HG03378 (cell line): Measurements from ENCODE around the gene BPIFA3.
"Not testable (repeated sequence)": the region's sequence is repeated elsewhere in the genome, so short reads cannot be mapped to it uniquely, and the experiment has no call there.

Experiments used
- ATAC-seq: cut with Tn5 transposase; IDR thresholded peaks from one replicate; pipeline ENCODE4 v1.9.1; 2021; ENCODE audit warnings: mild to moderate bottlenecking, moderate library complexity; ENCODE audit not compliant: unreplicated experiment

Gene BPIFA3

GRCh38 chr20:33217052-33217451 lies at the start of gene BPIFA3:
Gene BPIFA3 (plus strand): TSS chr20:33217352. CDS start chr20:33217537, 185 bp downstream.
- ATAC-seq = no peak

- no peak for ATAC-seq
Measured at GRCh38 chr20:33167859-33168258, 49.3 kb upstream of the BPIFA3 start, which contains the start of gene BPIFA2. Gene BPIFA2 (plus strand): TSS chr20:33168159. CDS start chr20:33169146, 987 bp downstream.

GRCh38 chr20:33169176-33169794 lies 47.9 kb upstream of the BPIFA3 start:
- ATAC-seq = no peak

GRCh38 chr20:33172781-33173180 lies 44.4 kb upstream of the BPIFA3 start:
- no peak for ATAC-seq

GRCh38 chr20:33175123-33175522 lies 42.0 kb upstream of the BPIFA3 start:
- ATAC-seq = no peak

GRCh38 chr20:33176101-33176500 lies 41.1 kb upstream of the BPIFA3 start:
- no peak for ATAC-seq

GRCh38 chr20:33177866-33178265 lies 39.3 kb upstream of the BPIFA3 start:
- ATAC-seq = no peak

GRCh38 chr20:33178726-33179125 lies 38.4 kb upstream of the BPIFA3 start:
- no peak for ATAC-seq

GRCh38 chr20:33180169-33180568 lies 37.0 kb upstream of the BPIFA3 start:
- no peak for ATAC-seq

GRCh38 chr20:33181482-33182093 lies 35.6 kb upstream of the BPIFA3 start:
- ATAC-seq = no peak

GRCh38 chr20:33183312-33183711 lies 33.8 kb upstream of the BPIFA3 start:
- ATAC-seq = no peak

GRCh38 chr20:33185031-33185590 lies 32.0 kb upstream of the BPIFA3 start:
- ATAC-seq = not testable (repeated sequence)

GRCh38 chr20:33187491-33187890 lies 29.7 kb upstream of the BPIFA3 start:
- no peak for ATAC-seq

GRCh38 chr20:33188421-33188820 lies 28.7 kb upstream of the BPIFA3 start:
- ATAC-seq = no peak

- no peak for ATAC-seq
Measured at GRCh38 chr20:33191484-33191883, 25.7 kb upstream of the BPIFA3 start.

GRCh38 chr20:33191955-33192354 lies 25.2 kb upstream of the BPIFA3 start:
- no peak for ATAC-seq

- ATAC-seq = no peak
Measured at GRCh38 chr20:33192912-33193501, 24.1 kb upstream of the BPIFA3 start.

GRCh38 chr20:33199026-33199425 lies 18.1 kb upstream of the BPIFA3 start:
- no peak for ATAC-seq

- no peak for ATAC-seq
Measured at GRCh38 chr20:33202451-33202850, 14.7 kb upstream of the BPIFA3 start.

GRCh38 chr20:33203444-33203843 lies 13.7 kb upstream of the BPIFA3 start:
- no peak for ATAC-seq

- ATAC-seq = no peak
Measured at GRCh38 chr20:33209789-33210188, 7.4 kb upstream of the BPIFA3 start.

- no peak for ATAC-seq
Measured at GRCh38 chr20:33210371-33210770, 6.8 kb upstream of the BPIFA3 start.
